ENCODE measurements around the gene NOS1.

Gene NOS1

GRCh38 chr12:117318591-117318990, 42.8 kb downstream of the NOS1 start:
- no peaks in the 10 kb centered on the region for H3K36me3 ChIP-seq (ENCODE audit: control insufficient read depth in 4 of 4, insufficient read depth in 4 of 4, low read length in 3 of 4)
- H3K27ac ChIP-seq (ENCODE audit: insufficient read depth in 1 of 2, low read depth in 1 of 2, low read length in 2 of 2, poor library complexity in 1 of 2, severe bottlenecking in 2 of 2): no peak overlapping the region
- ChIA-PET POLR2A (no interaction called here), CTCF (no interaction called here)
- DNase-seq: no peak
- H3K4me3 ChIP-seq (ENCODE audit: control insufficient read depth in 1 of 7, extremely low read depth in 1 of 7, insufficient read depth in 4 of 7, low read depth in 2 of 7, low read length in 6 of 7): no peak overlapping the region
- H3K27me3 ChIP-seq (replicated peaks in 2 of 5; ENCODE audit: control insufficient read depth in 4 of 5, insufficient read depth in 5 of 5, low read length in 4 of 5): no peaks in the 10 kb centered on the region
- peaks cover 0 to 8% (median 0%) of the 10 kb centered on the region in 4 experiments for H3K4me1 ChIP-seq (ENCODE audit: control extremely low read depth in 1 of 4, control insufficient read depth in 4 of 4, insufficient read depth in 4 of 4, low read length in 3 of 4)
- 83% methylated on average over 7 of the region's 9 CpGs for WGBS (ENCODE audit: insufficient coverage)
- peaks cover 0 to 10% (median 1%) of the 10 kb centered on the region in 5 experiments for H3K9me3 ChIP-seq (ENCODE audit: control extremely low read depth in 1 of 5, control insufficient read depth in 4 of 5, insufficient read depth in 2 of 5, low read depth in 1 of 5, low read length in 4 of 5)

- no peak overlapping the region for H3K4me3 ChIP-seq (ENCODE audit: control insufficient read depth in 1 of 7, extremely low read depth in 1 of 7, insufficient read depth in 4 of 7, low read depth in 2 of 7, low read length in 6 of 7)
- H3K27me3 ChIP-seq (replicated peaks in 2 of 5; ENCODE audit: control insufficient read depth in 4 of 5, insufficient read depth in 5 of 5, low read length in 4 of 5): no peaks in the 10 kb centered on the region
- H3K36me3 ChIP-seq (ENCODE audit: control insufficient read depth in 4 of 4, insufficient read depth in 4 of 4, low read length in 3 of 4): no peaks in the 10 kb centered on the region
- DNase-seq: no peak
- no peak overlapping the region for H3K27ac ChIP-seq (ENCODE audit: insufficient read depth in 1 of 2, low read depth in 1 of 2, low read length in 2 of 2, poor library complexity in 1 of 2, severe bottlenecking in 2 of 2)
- H3K9me3 ChIP-seq (ENCODE audit: control extremely low read depth in 1 of 5, control insufficient read depth in 4 of 5, insufficient read depth in 2 of 5, low read depth in 1 of 5, low read length in 4 of 5): peaks cover 0 to 10% (median 1%) of the 10 kb centered on the region in 5 experiments
- H3K4me1 ChIP-seq (ENCODE audit: control extremely low read depth in 1 of 4, control insufficient read depth in 4 of 4, insufficient read depth in 4 of 4, low read length in 3 of 4): peaks cover 0 to 8% (median 0%) of the 10 kb centered on the region in 4 experiments
- ChIA-PET POLR2A (no interaction called here), CTCF (no interaction called here)
- 87% methylated on average over 6 of the region's 6 CpGs for WGBS (ENCODE audit: insufficient coverage)
Measured at GRCh38 chr12:117316336-117316735, 45.1 kb downstream of the NOS1 start.

GRCh38 chr12:117313926-117314325, 47.5 kb downstream of the NOS1 start:
- Histone ChIP-seq H3K27ac (ENCODE audit: insufficient read depth in 1 of 2, low read depth in 1 of 2, low read length in 2 of 2, poor library complexity in 1 of 2, severe bottlenecking in 2 of 2) (no peak overlapping the region), H3K4me1 (ENCODE audit: control extremely low read depth in 1 of 4, control insufficient read depth in 4 of 4, insufficient read depth in 4 of 4, low read length in 3 of 4) (peaks cover 0 to 8% (median 0%) of the 10 kb centered on the region in 4 experiments), H3K4me3 (ENCODE audit: control insufficient read depth in 1 of 7, extremely low read depth in 1 of 7, insufficient read depth in 4 of 7, low read depth in 2 of 7, low read length in 6 of 7) (no peak overlapping the region), H3K9me3 (ENCODE audit: control extremely low read depth in 1 of 5, control insufficient read depth in 4 of 5, insufficient read depth in 2 of 5, low read depth in 1 of 5, low read length in 4 of 5) (peaks cover 0 to 10% (median 1%) of the 10 kb centered on the region in 5 experiments), H3K27me3 (replicated peaks in 2 of 5; ENCODE audit: control insufficient read depth in 4 of 5, insufficient read depth in 5 of 5, low read length in 4 of 5) (no peaks in the 10 kb centered on the region), H3K36me3 (ENCODE audit: control insufficient read depth in 4 of 4, insufficient read depth in 4 of 4, low read length in 3 of 4) (no peaks in the 10 kb centered on the region)
- CTCF ChIA-PET: no interaction called here
- 0% methylated on average over 2 of the region's 4 CpGs for WGBS (ENCODE audit: insufficient coverage)
- peak in 2 of 3 donors; percentile 26 to 59 for DNase-seq
- POLR2A ChIA-PET: interaction anchor here (0.5 kb wide), 1 partner anchor 9 kb away, joined by 6 read pairs; no protein-coding TSS in a partner anchor

GRCh38 chr12:117312770-117313169, 48.7 kb downstream of the NOS1 start:
- Histone ChIP-seq H3K4me1 (ENCODE audit: control extremely low read depth in 1 of 4, control insufficient read depth in 4 of 4, insufficient read depth in 4 of 4, low read length in 3 of 4) (peaks cover 0 to 8% (median 0%) of the 10 kb centered on the region in 4 experiments), H3K9me3 (ENCODE audit: control extremely low read depth in 1 of 5, control insufficient read depth in 4 of 5, insufficient read depth in 2 of 5, low read depth in 1 of 5, low read length in 4 of 5) (peaks cover 0 to 10% (median 1%) of the 10 kb centered on the region in 5 experiments), H3K27me3 (replicated peaks in 2 of 5; ENCODE audit: control insufficient read depth in 4 of 5, insufficient read depth in 5 of 5, low read length in 4 of 5) (no peaks in the 10 kb centered on the region), H3K27ac (ENCODE audit: insufficient read depth in 1 of 2, low read depth in 1 of 2, low read length in 2 of 2, poor library complexity in 1 of 2, severe bottlenecking in 2 of 2) (no peak overlapping the region), H3K36me3 (ENCODE audit: control insufficient read depth in 4 of 4, insufficient read depth in 4 of 4, low read length in 3 of 4) (no peaks in the 10 kb centered on the region), H3K4me3 (ENCODE audit: control insufficient read depth in 1 of 7, extremely low read depth in 1 of 7, insufficient read depth in 4 of 7, low read depth in 2 of 7, low read length in 6 of 7) (no peak overlapping the region)
- POLR2A ChIA-PET: no interaction called here
- CTCF ChIA-PET: no interaction called here
- no peak for DNase-seq
- WGBS (ENCODE audit: insufficient coverage): 96% methylated on average over 3 of the region's 3 CpGs

GRCh38 chr12:117309276-117309925, 52.0 kb downstream of the NOS1 start:
- Histone ChIP-seq H3K27me3 (replicated peaks in 2 of 5; ENCODE audit: control insufficient read depth in 4 of 5, insufficient read depth in 5 of 5, low read length in 4 of 5) (no peaks in the 10 kb centered on the region), H3K4me1 (ENCODE audit: control extremely low read depth in 1 of 4, control insufficient read depth in 4 of 4, insufficient read depth in 4 of 4, low read length in 3 of 4) (peaks cover 0 to 8% (median 0%) of the 10 kb centered on the region in 4 experiments), H3K27ac (ENCODE audit: insufficient read depth in 1 of 2, low read depth in 1 of 2, low read length in 2 of 2, poor library complexity in 1 of 2, severe bottlenecking in 2 of 2) (no peak overlapping the region), H3K4me3 (ENCODE audit: control insufficient read depth in 1 of 7, extremely low read depth in 1 of 7, insufficient read depth in 4 of 7, low read depth in 2 of 7, low read length in 6 of 7) (no peak overlapping the region), H3K36me3 (ENCODE audit: control insufficient read depth in 4 of 4, insufficient read depth in 4 of 4, low read length in 3 of 4) (no peaks in the 10 kb centered on the region), H3K9me3 (ENCODE audit: control extremely low read depth in 1 of 5, control insufficient read depth in 4 of 5, insufficient read depth in 2 of 5, low read depth in 1 of 5, low read length in 4 of 5) (no peaks in the 10 kb centered on the region)
- no peak for DNase-seq
- POLR2A ChIA-PET: no interaction called here
- CTCF ChIA-PET: no interaction called here
- 93% methylated on average over 11 of the region's 11 CpGs for WGBS (ENCODE audit: insufficient coverage)

GRCh38 chr12:117300174-117300573, 61.3 kb downstream of the NOS1 start:
- no peak for DNase-seq
- no peaks in the 10 kb centered on the region for H3K4me1 ChIP-seq (ENCODE audit: control extremely low read depth in 1 of 4, control insufficient read depth in 4 of 4, insufficient read depth in 4 of 4, low read length in 3 of 4)
- H3K4me3 ChIP-seq (ENCODE audit: control insufficient read depth in 1 of 7, extremely low read depth in 1 of 7, insufficient read depth in 4 of 7, low read depth in 2 of 7, low read length in 6 of 7): no peak overlapping the region
- CTCF ChIA-PET: no interaction called here
- WGBS (ENCODE audit: insufficient coverage): 76% methylated on average over 4 of the region's 4 CpGs
- H3K36me3 ChIP-seq (ENCODE audit: control insufficient read depth in 4 of 4, insufficient read depth in 4 of 4, low read length in 3 of 4): no peaks in the 10 kb centered on the region
- H3K9me3 ChIP-seq (ENCODE audit: control extremely low read depth in 1 of 5, control insufficient read depth in 4 of 5, insufficient read depth in 2 of 5, low read depth in 1 of 5, low read length in 4 of 5): no peaks in the 10 kb centered on the region
- H3K27me3 ChIP-seq (replicated peaks in 2 of 5; ENCODE audit: control insufficient read depth in 4 of 5, insufficient read depth in 5 of 5, low read length in 4 of 5): peaks cover 0 to 11% (median 0%) of the 10 kb centered on the region in 5 experiments
- no peak overlapping the region for H3K27ac ChIP-seq (ENCODE audit: insufficient read depth in 1 of 2, low read depth in 1 of 2, low read length in 2 of 2, poor library complexity in 1 of 2, severe bottlenecking in 2 of 2)
- POLR2A ChIA-PET: no interaction called here

GRCh38 chr12:117298648-117299225, 62.7 kb downstream of the NOS1 start:
- Histone ChIP-seq H3K4me1 (ENCODE audit: control extremely low read depth in 1 of 4, control insufficient read depth in 4 of 4, insufficient read depth in 4 of 4, low read length in 3 of 4) (no peaks in the 10 kb centered on the region), H3K27me3 (replicated peaks in 2 of 5; ENCODE audit: control insufficient read depth in 4 of 5, insufficient read depth in 5 of 5, low read length in 4 of 5) (peaks cover 0 to 26% (median 3%) of the 10 kb centered on the region in 5 experiments), H3K36me3 (ENCODE audit: control insufficient read depth in 4 of 4, insufficient read depth in 4 of 4, low read length in 3 of 4) (no peaks in the 10 kb centered on the region), H3K27ac (ENCODE audit: insufficient read depth in 1 of 2, low read depth in 1 of 2, low read length in 2 of 2, poor library complexity in 1 of 2, severe bottlenecking in 2 of 2) (no peak overlapping the region), H3K9me3 (ENCODE audit: control extremely low read depth in 1 of 5, control insufficient read depth in 4 of 5, insufficient read depth in 2 of 5, low read depth in 1 of 5, low read length in 4 of 5) (no peaks in the 10 kb centered on the region), H3K4me3 (ENCODE audit: control insufficient read depth in 1 of 7, extremely low read depth in 1 of 7, insufficient read depth in 4 of 7, low read depth in 2 of 7, low read length in 6 of 7) (no peak overlapping the region)
- no peak for DNase-seq
- WGBS (ENCODE audit: insufficient coverage): 94% methylated on average over 10 of the region's 11 CpGs
- ChIA-PET POLR2A (no interaction called here), CTCF (no interaction called here)

Measured in common myeloid progenitor, CD34-positive (primary cell).